K562 (cell line): ENCODE measurements around the gene MMP23B. TPM values are rescaled to one million over a fixed set of nuclear protein-coding genes. Genes with fewer than 3 reads are reported as not detected.

Experiments
- C11orf30 ChIP-seq: fragments of 450-650 bp; IDR thresholded peaks from 2 replicates; pipeline ENCODE4 v1.6.1; 2016; ENCODE audit warnings: low read depth, mild to moderate bottlenecking
- DDX20 ChIP-seq: fragments of 450-650 bp; IDR thresholded peaks from 2 replicates; pipeline ENCODE4 v1.6.1; 2016; ENCODE audit warnings: missing genetic modification characterization, low read depth, mild to moderate bottlenecking, missing compliant biosample characterization, moderate library complexity
- EP400 ChIP-seq: fragments of 450-650 bp; IDR thresholded peaks from 2 replicates; pipeline ENCODE4 v1.6.1; 2017; ENCODE audit warnings: antibody characterized with exemption, mild to moderate bottlenecking, moderate library complexity
- HCFC1 ChIP-seq: IDR thresholded peaks from 2 replicates; pipeline ENCODE4 v1.6.1; 2012; ENCODE audit warnings: low read depth, low read length, improper control_type of control experiment
- HIVEP1 ChIP-seq: fragments of 250-450 bp; sonication (Bioruptor Pico); IDR thresholded peaks from 2 replicates; pipeline ENCODE4 v1.4.0; 2020; ENCODE audit warnings: mild to moderate bottlenecking
- ILF3 ChIP-seq: fragments of 450-650 bp; IDR thresholded peaks from 2 replicates; pipeline ENCODE4 v1.6.1; 2018; ENCODE audit warnings: antibody characterized with exemption, mild to moderate bottlenecking, moderate library complexity, borderline replicate concordance
- RBM34 ChIP-seq: fragments of 200-400 bp; formaldehyde crosslinking; IDR thresholded peaks from 2 replicates; pipeline ENCODE4 v1.6.1; 2018; ENCODE audit warnings: low read length, borderline replicate concordance; ENCODE audit not compliant: insufficient read depth
- RBM39 ChIP-seq: fragments of 200-400 bp; formaldehyde crosslinking; optimal IDR thresholded peaks from 2 replicates; pipeline ENCODE3; 2018; ENCODE audit warnings: low read depth, low read length
- RFX1 ChIP-seq: fragments of 450-650 bp; IDR thresholded peaks from 2 replicates; pipeline ENCODE4 v1.6.1; 2016; ENCODE audit warnings: mild to moderate bottlenecking, moderate library complexity
- SNIP1 ChIP-seq: fragments of 450-650 bp; IDR thresholded peaks from 2 replicates; pipeline ENCODE4 v1.7.1; 2017; ENCODE audit warnings: low read depth, mild to moderate bottlenecking
- TEAD2 ChIP-seq: fragments of 450-650 bp; IDR thresholded peaks from 2 replicates; pipeline ENCODE4 v1.6.1; 2016; ENCODE audit warnings: missing genetic modification characterization, control low read depth, missing compliant biosample characterization
- TRIM24 ChIP-seq, 2 experiments: fragments of 450-650 bp; IDR thresholded peaks; 2 replicates each; pipeline ENCODE4 v1.6.1; 2016
- ZNF197 ChIP-seq: fragments of 200-800 bp; sonication (Bioruptor generic); IDR thresholded peaks from 2 replicates; pipeline ENCODE4 v1.6.1; 2016; ENCODE audit warnings: low read depth, missing genetic modification characterization, missing compliant biosample characterization
- polyA plus RNA-seq, 8 experiments: library from polyadenylated mRNA; depleted of rRNA in 4 of 8; stranded (reverse) in 5 of 8; unstranded in 3 of 8; fragments of >200 nt; fragmentation: Nextera tagmentation in 2 of 8; fragmentation: Illumina TruSeq in 1 of 8; extraction: Ambion mirVana in 2 of 8; extraction: Trizol in 1 of 8; gene quantifications; 2 replicates each; pipeline versions ENCODE4 v1.2.1 to v1.2.3, GENCODE V29; 2011 to 2014; ENCODE audit warnings: inconsistent platforms in 1 of 8, missing spikeins in 1 of 8
- total RNA-seq, 7 experiments: library from RNA; depleted of rRNA in 6 of 7; stranded (reverse); fragments of >200 nt in 6 of 7; fragmentation: Illumina TruSeq in 2 of 7; extraction: Trizol in 2 of 7; gene quantifications; 2 replicates each; pipeline versions ENCODE4 v1.2.1 to v1.2.3, GENCODE V29; 2011 to 2021; ENCODE audit warnings: low replicate concordance in 1 of 7
- TF ChIP-seq, protein P1 (sequence below): fragments of 450-650 bp; formaldehyde crosslinking; conservative IDR thresholded peaks from 2 replicates; pipeline ENCODE4 v1.4.0; 2022; ENCODE audit warnings: mild to moderate bottlenecking, missing genetic modification characterization
- TF ChIP-seq, protein P2 (sequence below), 3 experiments: fragments of 200-800 bp in 1 of 3; sonication (Bioruptor generic) in 1 of 3; sonication (generic) in 1 of 3; formaldehyde crosslinking in 1 of 3; IDR thresholded peaks; 2 replicates each; pipeline versions ENCODE4 v1.6.1 to v1.8.0; 2016 to 2022; ENCODE audit warnings: mild to moderate bottlenecking in 2 of 3, missing compliant biosample characterization in 2 of 3, missing genetic modification characterization in 2 of 3, missing genetic modification reagents in 1 of 3
- TF ChIP-seq, protein P3 (sequence below), 3 experiments: fragments of 200-800 bp in 1 of 3; fragments of 250-450 bp in 1 of 3; fragments of 450-650 bp in 1 of 3; sonication (Bioruptor Pico) in 1 of 3; sonication (Bioruptor generic) in 1 of 3; formaldehyde crosslinking in 1 of 3; IDR thresholded peaks; 2 replicates each; pipeline versions ENCODE4 v1.6.1 to v1.8.0; 2016 to 2022; ENCODE audit warnings: mild to moderate bottlenecking in 2 of 3, missing genetic modification characterization in 2 of 3, missing compliant biosample characterization in 1 of 3, moderate library complexity in 1 of 3

Gene MMP23B
- total and polyA plus RNA-seq, 9 of the 15 experiments (the other 6 are each of a cell fraction or from before 2014, with no cell fraction given): 0.28 to 1.2 (median 0.41) TPM; not detected in 5

DNA sequence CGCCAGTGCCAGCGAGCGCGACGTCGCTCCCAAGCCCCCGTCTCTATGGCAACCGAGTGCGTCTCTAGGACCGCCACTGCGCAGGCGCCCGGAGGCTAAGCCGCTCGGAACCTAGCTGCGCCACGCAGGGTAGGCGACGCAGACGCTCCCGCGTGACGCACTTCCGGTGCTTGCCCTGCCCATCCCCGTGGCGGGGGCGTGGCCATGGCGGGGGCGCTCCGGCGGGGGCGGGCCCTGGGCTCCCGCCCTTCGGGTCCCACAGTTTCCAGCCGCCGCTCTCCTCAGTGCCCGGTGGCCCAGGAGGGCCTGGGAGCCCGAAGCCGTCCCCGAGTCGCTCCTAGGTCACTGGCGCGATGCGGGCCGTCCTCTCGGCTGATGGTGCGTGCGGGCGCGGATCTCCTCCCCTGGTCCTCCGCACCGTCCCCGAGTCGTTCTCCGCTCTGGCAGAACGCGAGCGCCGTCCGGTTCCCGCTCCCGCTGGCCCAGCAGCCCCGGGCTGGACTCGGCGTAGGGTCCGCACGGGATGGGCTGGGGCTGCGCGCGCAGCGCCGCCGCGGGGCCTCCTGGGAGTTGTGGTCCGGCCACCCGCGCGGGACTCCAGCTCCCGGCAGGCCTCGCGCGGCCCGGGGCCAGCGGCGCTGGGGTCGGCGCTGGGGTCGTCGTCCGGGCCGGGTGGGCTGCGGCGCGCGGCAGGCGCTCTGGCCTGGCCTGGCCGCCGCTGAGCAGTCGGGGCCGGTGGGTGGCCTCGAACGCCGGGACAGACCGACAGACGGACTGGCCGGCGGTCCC, 16.5 kb upstream of the MMP23B start, which contains the start of gene MIB2 (continued):
- peak; percentile 23; the same call in 1 of the 2 replicates for TF ChIP-seq ZNF197 (CRISPR knock-in tag)
- TF ChIP-seq, protein P1, sequence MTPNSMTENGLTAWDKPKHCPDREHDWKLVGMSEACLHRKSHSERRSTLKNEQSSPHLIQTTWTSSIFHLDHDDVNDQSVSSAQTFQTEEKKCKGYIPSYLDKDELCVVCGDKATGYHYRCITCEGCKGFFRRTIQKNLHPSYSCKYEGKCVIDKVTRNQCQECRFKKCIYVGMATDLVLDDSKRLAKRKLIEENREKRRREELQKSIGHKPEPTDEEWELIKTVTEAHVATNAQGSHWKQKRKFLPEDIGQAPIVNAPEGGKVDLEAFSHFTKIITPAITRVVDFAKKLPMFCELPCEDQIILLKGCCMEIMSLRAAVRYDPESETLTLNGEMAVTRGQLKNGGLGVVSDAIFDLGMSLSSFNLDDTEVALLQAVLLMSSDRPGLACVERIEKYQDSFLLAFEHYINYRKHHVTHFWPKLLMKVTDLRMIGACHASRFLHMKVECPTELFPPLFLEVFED (CRISPR knock-in tag): no peak
- TF ChIP-seq RBM39: no peak
- no peak for TF ChIP-seq SNIP1
- TF ChIP-seq, protein P2, sequence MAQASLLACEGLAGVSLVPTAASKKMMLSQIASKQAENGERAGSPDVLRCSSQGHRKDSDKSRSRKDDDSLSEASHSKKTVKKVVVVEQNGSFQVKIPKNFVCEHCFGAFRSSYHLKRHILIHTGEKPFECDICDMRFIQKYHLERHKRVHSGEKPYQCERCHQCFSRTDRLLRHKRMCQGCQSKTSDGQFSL (CRISPR knock-in tag; IDR thresholded peaks at IDR 0.05): no peak
- TF ChIP-seq, protein P2 (tag; IDR thresholded peaks at IDR 0.05): no peak
- TF ChIP-seq EP400: peak; percentile 94; the same call in 1 of the 2 replicates
- TF ChIP-seq DDX20: no peak
- TF ChIP-seq RBM34: 0 out of 2 replicates have a peak, but pooled peaks have one; percentile 82
- peak; percentile 91 for TF ChIP-seq HCFC1
- peak; percentile 99 for TF ChIP-seq RFX1
- 0 out of 4 replicates have a peak, but pooled peaks of 1 of the 2 experiments have one; percentile 24 for TF ChIP-seq TRIM24 (IDR thresholded peaks at IDR 0.05)
- TF ChIP-seq, protein P3, sequence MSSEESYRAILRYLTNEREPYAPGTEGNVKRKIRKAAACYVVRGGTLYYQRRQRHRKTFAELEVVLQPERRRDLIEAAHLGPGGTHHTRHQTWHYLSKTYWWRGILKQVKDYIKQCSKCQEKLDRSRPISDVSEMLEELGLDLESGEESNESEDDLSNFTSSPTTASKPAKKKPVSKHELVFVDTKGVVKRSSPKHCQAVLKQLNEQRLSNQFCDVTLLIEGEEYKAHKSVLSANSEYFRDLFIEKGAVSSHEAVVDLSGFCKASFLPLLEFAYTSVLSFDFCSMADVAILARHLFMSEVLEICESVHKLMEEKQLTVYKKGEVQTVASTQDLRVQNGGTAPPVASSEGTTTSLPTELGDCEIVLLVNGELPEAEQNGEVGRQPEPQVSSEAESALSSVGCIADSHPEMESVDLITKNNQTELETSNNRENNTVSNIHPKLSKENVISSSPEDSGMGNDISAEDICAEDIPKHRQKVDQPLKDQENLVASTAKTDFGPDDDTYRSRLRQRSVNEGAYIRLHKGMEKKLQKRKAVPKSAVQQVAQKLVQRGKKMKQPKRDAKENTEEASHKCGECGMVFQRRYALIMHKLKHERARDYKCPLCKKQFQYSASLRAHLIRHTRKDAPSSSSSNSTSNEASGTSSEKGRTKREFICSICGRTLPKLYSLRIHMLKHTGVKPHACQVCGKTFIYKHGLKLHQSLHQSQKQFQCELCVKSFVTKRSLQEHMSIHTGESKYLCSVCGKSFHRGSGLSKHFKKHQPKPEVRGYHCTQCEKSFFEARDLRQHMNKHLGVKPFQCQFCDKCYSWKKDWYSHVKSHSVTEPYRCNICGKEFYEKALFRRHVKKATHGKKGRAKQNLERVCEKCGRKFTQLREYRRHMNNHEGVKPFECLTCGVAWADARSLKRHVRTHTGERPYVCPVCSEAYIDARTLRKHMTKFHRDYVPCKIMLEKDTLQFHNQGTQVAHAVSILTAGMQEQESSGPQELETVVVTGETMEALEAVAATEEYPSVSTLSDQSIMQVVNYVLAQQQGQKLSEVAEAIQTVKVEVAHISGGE (CRISPR knock-in tag; IDR thresholded peaks at IDR 0.05): peak in 1 of 3 experiments; percentile 89; a peak in 2 of 6 replicates
- TF ChIP-seq HIVEP1 (CRISPR knock-in tag): peak; percentile 64; the same call in 1 of the 2 replicates
- TF ChIP-seq C11orf30: peak; percentile 88
- TF ChIP-seq TEAD2 (tag): no peak
- TF ChIP-seq ILF3: no peak
